NCI-H2081 (cell line): ENCODE measurements around the gene ELP6.
A peak's percentile ranks its signal among the peaks of the same experiment; 100 is the strongest.
"Not testable (repeated sequence)": the region's sequence is repeated elsewhere in the genome, so short reads cannot be mapped to it uniquely, and the experiment has no call there.

ENCODE experiments used
- DNase-seq, 2 experiments: peaks; one replicate each; lab custom pipeline; 2025; lab: John Stamatoyannopoulos, UW

ELP6 gene

GRCh38 chr3:47512416-47513124 lies 942 bp downstream of the ELP6 start:
- DNase-seq: no peak

- not testable (repeated sequence) for DNase-seq
Observed at GRCh38 chr3:47505267-47505666, 8.2 kb downstream of the ELP6 start.

GRCh38 chr3:47504113-47504512 lies 9.4 kb downstream of the ELP6 start:
- DNase-seq: no peak

- DNase-seq: no peak
Observed at GRCh38 chr3:47503033-47503432, 10.5 kb downstream of the ELP6 start.

GRCh38 chr3:47496892-47497291 lies 16.6 kb downstream of the ELP6 start:
- no peak for DNase-seq

GRCh38 chr3:47495886-47496285 lies 17.6 kb downstream of the ELP6 start:
- DNase-seq: no peak

GRCh38 chr3:47495111-47495510 lies 18.4 kb downstream of the ELP6 start:
- no peak for DNase-seq

- DNase-seq: no peak
Observed at GRCh38 chr3:47491777-47492176, 21.7 kb downstream of the ELP6 start.

- DNase-seq: no peak
Observed at GRCh38 chr3:47491186-47491585, 22.3 kb downstream of the ELP6 start.

GRCh38 chr3:47487265-47487664 lies 26.2 kb downstream of the ELP6 start:
- DNase-seq: no peak

GRCh38 chr3:47485812-47486211 lies 27.7 kb downstream of the ELP6 start:
- no peak for DNase-seq

- DNase-seq: peak in 1 of 2 experiments; percentile 0
Observed at GRCh38 chr3:47482366-47482765, 31.1 kb downstream of the ELP6 start.

- DNase-seq: not testable (repeated sequence)
Observed at GRCh38 chr3:47481763-47482162, 31.7 kb downstream of the ELP6 start.

GRCh38 chr3:47480267-47480666 lies 33.2 kb downstream of the ELP6 start:
- not testable (repeated sequence) for DNase-seq

- DNase-seq: no peak
Observed at GRCh38 chr3:47479826-47480160, 33.7 kb downstream of the ELP6 start.

GRCh38 chr3:47478022-47478421 lies 35.5 kb downstream of the ELP6 start:
- no peak for DNase-seq

GRCh38 chr3:47476644-47477199 lies 36.8 kb downstream of the ELP6 start:
- DNase-seq: no peak

GRCh38 chr3:47476330-47476626 lies 37.2 kb downstream of the ELP6 start:
- DNase-seq: no peak

- DNase-seq: peak; percentile 46 to 63
Observed at GRCh38 chr3:47475570-47476329, 37.8 kb downstream of the ELP6 start, which contains the start of gene SCAP. TSS of gene SCAP (minus strand) at chr3:47475941. CDS start at chr3:47442993, 32,948 bp downstream.

- no peak for DNase-seq
Observed at GRCh38 chr3:47475029-47475569, 38.4 kb downstream of the ELP6 start.

- no peak for DNase-seq
Observed at GRCh38 chr3:47473391-47473790, 40.1 kb downstream of the ELP6 start.

GRCh38 chr3:47469616-47470015 lies 43.9 kb downstream of the ELP6 start:
- no peak for DNase-seq

GRCh38 chr3:47468315-47468714 lies 45.2 kb downstream of the ELP6 start:
- DNase-seq: not testable (repeated sequence)
